ENCODE data around the gene SLC25A42.

DNA sequence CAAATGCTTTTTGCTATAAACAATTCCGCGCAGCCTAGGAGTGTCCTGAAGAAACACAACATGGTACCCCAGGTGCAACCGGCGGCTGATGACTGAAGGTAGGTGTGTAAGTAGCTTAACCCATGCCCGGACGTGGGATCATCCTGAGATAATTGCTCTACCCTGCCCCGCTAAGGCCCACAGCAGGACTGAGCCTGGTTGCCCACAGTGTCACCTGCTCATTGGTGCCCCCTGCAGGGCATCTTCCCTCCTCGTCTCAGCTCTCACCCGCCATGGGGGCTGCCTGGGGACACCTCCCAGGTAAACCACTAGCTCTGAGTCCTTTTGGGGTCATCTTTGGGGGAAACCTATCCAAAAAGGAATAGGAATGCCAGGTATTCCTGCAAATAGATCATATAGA is 52.2 kb downstream of the SLC25A42 start:
- TF ChIP-seq NFATC4 (CRISPR knock-in tag; IDR thresholded peaks at IDR 0.05) (no peak), ZNF121 (CRISPR knock-in tag; IDR thresholded peaks at IDR 0.05) (peak; percentile 94), SP1 (CRISPR knock-in tag; conservative IDR thresholded peaks at IDR 0.05) (no peak), NFYB (CRISPR knock-in tag; conservative IDR thresholded peaks at IDR 0.05; ENCODE audit: low read depth) (no peak)
- TF ChIP-seq, protein P1, sequence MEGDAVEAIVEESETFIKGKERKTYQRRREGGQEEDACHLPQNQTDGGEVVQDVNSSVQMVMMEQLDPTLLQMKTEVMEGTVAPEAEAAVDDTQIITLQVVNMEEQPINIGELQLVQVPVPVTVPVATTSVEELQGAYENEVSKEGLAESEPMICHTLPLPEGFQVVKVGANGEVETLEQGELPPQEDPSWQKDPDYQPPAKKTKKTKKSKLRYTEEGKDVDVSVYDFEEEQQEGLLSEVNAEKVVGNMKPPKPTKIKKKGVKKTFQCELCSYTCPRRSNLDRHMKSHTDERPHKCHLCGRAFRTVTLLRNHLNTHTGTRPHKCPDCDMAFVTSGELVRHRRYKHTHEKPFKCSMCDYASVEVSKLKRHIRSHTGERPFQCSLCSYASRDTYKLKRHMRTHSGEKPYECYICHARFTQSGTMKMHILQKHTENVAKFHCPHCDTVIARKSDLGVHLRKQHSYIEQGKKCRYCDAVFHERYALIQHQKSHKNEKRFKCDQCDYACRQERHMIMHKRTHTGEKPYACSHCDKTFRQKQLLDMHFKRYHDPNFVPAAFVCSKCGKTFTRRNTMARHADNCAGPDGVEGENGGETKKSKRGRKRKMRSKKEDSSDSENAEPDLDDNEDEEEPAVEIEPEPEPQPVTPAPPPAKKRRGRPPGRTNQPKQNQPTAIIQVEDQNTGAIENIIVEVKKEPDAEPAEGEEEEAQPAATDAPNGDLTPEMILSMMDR (IDR thresholded peaks at IDR 0.05): peak; percentile 57
- TF ChIP-seq, protein P2, sequence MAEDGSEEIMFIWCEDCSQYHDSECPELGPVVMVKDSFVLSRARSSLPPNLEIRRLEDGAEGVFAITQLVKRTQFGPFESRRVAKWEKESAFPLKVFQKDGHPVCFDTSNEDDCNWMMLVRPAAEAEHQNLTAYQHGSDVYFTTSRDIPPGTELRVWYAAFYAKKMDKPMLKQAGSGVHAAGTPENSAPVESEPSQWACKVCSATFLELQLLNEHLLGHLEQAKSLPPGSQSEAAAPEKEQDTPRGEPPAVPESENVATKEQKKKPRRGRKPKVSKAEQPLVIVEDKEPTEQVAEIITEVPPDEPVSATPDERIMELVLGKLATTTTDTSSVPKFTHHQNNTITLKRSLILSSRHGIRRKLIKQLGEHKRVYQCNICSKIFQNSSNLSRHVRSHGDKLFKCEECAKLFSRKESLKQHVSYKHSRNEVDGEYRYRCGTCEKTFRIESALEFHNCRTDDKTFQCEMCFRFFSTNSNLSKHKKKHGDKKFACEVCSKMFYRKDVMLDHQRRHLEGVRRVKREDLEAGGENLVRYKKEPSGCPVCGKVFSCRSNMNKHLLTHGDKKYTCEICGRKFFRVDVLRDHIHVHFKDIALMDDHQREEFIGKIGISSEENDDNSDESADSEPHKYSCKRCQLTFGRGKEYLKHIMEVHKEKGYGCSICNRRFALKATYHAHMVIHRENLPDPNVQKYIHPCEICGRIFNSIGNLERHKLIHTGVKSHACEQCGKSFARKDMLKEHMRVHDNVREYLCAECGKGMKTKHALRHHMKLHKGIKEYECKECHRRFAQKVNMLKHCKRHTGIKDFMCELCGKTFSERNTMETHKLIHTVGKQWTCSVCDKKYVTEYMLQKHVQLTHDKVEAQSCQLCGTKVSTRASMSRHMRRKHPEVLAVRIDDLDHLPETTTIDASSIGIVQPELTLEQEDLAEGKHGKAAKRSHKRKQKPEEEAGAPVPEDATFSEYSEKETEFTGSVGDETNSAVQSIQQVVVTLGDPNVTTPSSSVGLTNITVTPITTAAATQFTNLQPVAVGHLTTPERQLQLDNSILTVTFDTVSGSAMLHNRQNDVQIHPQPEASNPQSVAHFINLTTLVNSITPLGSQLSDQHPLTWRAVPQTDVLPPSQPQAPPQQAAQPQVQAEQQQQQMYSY (CRISPR knock-in tag; IDR thresholded peaks at IDR 0.05): no peak
- TF ChIP-seq, protein P3, sequence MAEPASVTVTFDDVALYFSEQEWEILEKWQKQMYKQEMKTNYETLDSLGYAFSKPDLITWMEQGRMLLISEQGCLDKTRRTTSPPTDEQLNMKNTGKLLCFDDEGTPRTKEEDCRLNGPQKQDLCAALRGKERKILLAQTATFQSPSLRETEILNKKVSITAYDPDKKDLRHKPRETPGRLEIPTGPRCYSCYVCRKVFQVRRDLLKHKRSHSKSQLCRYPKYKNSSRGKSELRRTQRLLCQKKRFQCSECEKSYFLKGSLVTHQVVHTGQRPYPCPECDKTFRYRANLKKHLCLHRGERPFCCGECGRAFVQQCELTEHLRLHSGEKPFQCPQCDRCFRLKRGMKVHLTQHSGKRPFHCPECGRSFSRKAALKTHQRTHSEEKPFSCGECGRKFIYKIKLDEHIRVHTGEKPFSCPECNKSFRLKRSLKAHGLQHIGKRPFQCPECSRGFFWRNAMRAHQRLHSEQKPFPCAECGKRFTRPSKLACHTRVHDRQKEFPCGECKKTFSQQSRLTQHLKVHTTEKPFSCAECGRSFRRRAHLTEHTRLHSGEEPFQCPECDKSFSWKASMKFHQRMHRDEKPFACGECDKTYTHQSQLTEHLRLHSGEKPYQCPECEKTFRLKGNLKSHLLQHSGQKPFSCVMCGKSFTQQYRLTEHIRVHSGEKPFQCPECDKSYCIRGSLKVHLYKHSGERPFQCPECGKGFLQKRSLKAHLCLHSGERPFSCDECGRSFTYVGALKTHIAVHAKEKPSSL (CRISPR knock-in tag; conservative IDR thresholded peaks at IDR 0.05): no peak
